Neuron (in vitro differentiated cells): ENCODE results near the gene SIGLEC15.

Source experiments
- H2AFZ ChIP-seq: one replicate; pipeline ENCODE4 v1.6.1; 2013; ENCODE audit warnings: low read depth, mild to moderate bottlenecking, inconsistent platforms, low read length, moderate library complexity
- H3K27me3 ChIP-seq: one replicate; pipeline ENCODE4 v1.6.1; 2013; ENCODE audit warnings: low read length; ENCODE audit not compliant: insufficient read depth
- H3K36me3 ChIP-seq: one replicate; pipeline ENCODE4 v1.6.1; 2013; ENCODE audit warnings: low read length; ENCODE audit not compliant: insufficient read depth
- H3K4me1 ChIP-seq: one replicate; pipeline ENCODE4 v1.6.1; 2013; ENCODE audit warnings: low read length; ENCODE audit not compliant: insufficient read depth
- H3K4me3 ChIP-seq: 2 replicates; pipeline ENCODE4 v1.5.1; 2013; ENCODE audit warnings: mild to moderate bottlenecking, low read length, moderate library complexity
- H3K9me3 ChIP-seq: one replicate; pipeline ENCODE4 v1.6.1; 2013; ENCODE audit warnings: low read length

Gene SIGLEC15

GRCh38 chr18:45825258-45826044 is at the start of gene SIGLEC15:
Gene SIGLEC15 (plus strand): TSS chr18:45825675. CDS start chr18:45825729, 54 bp downstream.
- Histone ChIP-seq H2AFZ (no peak within 1 kb of the TSS), H3K9me3 (no peaks in the 10 kb centered on the region), H3K4me1 (peaks cover 11% of the 10 kb centered on the region), H3K4me3 (no peak within 1 kb of the TSS), H3K36me3 (no peaks in the 10 kb centered on the region), H3K27me3 (no peaks in the 10 kb centered on the region)

GRCh38 chr18:45775743-45776142 is 49.7 kb upstream of the SIGLEC15 start:
- Histone ChIP-seq H3K4me1 (no peaks in the 10 kb centered on the region), H3K27me3 (no peaks in the 10 kb centered on the region), H3K9me3 (no peaks in the 10 kb centered on the region), H3K36me3 (no peaks in the 10 kb centered on the region), H2AFZ (no peak overlapping the region), H3K4me3 (no peak overlapping the region)

GRCh38 chr18:45777393-45777792 is 48.1 kb upstream of the SIGLEC15 start:
- Histone ChIP-seq H3K4me3 (no peak overlapping the region), H3K9me3 (no peaks in the 10 kb centered on the region), H3K27me3 (no peaks in the 10 kb centered on the region), H2AFZ (no peak overlapping the region), H3K36me3 (no peaks in the 10 kb centered on the region), H3K4me1 (no peaks in the 10 kb centered on the region)

GRCh38 chr18:45780568-45780967 is 44.9 kb upstream of the SIGLEC15 start:
- H3K4me1 ChIP-seq, result no peaks in the 10 kb centered on the region
- H3K9me3 ChIP-seq, result no peaks in the 10 kb centered on the region
- H3K27me3 ChIP-seq, result no peaks in the 10 kb centered on the region
- no peak overlapping the region for H3K4me3 ChIP-seq
- no peaks in the 10 kb centered on the region for H3K36me3 ChIP-seq
- no peak overlapping the region for H2AFZ ChIP-seq

GRCh38 chr18:45782662-45783061 is 42.8 kb upstream of the SIGLEC15 start:
- Histone ChIP-seq H3K27me3 (no peaks in the 10 kb centered on the region), H3K36me3 (no peaks in the 10 kb centered on the region), H2AFZ (no peak overlapping the region), H3K9me3 (no peaks in the 10 kb centered on the region), H3K4me1 (no peaks in the 10 kb centered on the region), H3K4me3 (no peak overlapping the region)

- Histone ChIP-seq H3K36me3 (no peaks in the 10 kb centered on the region), H3K9me3 (no peaks in the 10 kb centered on the region), H3K27me3 (no peaks in the 10 kb centered on the region), H3K4me3 (no peak overlapping the region), H2AFZ (no peak overlapping the region), H3K4me1 (no peaks in the 10 kb centered on the region)
These were observed 42.1 kb upstream of the SIGLEC15 start for GRCh38 chr18:45783097-45784075.

- Histone ChIP-seq H3K9me3 (no peaks in the 10 kb centered on the region), H2AFZ (no peak overlapping the region), H3K4me3 (no peak overlapping the region), H3K36me3 (no peaks in the 10 kb centered on the region), H3K27me3 (no peaks in the 10 kb centered on the region), H3K4me1 (no peaks in the 10 kb centered on the region)
These were observed 40.3 kb upstream of the SIGLEC15 start for GRCh38 chr18:45785134-45785533.

- Histone ChIP-seq H3K4me3 (no peak overlapping the region), H3K4me1 (no peaks in the 10 kb centered on the region), H3K36me3 (no peaks in the 10 kb centered on the region), H3K27me3 (no peaks in the 10 kb centered on the region), H3K9me3 (no peaks in the 10 kb centered on the region), H2AFZ (no peak overlapping the region)
These were observed 38.5 kb upstream of the SIGLEC15 start for GRCh38 chr18:45786941-45787340.

GRCh38 chr18:45787346-45787745 is 38.1 kb upstream of the SIGLEC15 start:
- H3K4me1 ChIP-seq, result no peaks in the 10 kb centered on the region
- no peak overlapping the region for H3K4me3 ChIP-seq
- H3K9me3 ChIP-seq, result no peaks in the 10 kb centered on the region
- no peak overlapping the region for H2AFZ ChIP-seq
- H3K27me3 ChIP-seq, result no peaks in the 10 kb centered on the region
- H3K36me3 ChIP-seq, result no peaks in the 10 kb centered on the region

- Histone ChIP-seq H3K4me3 (no peak overlapping the region), H3K9me3 (no peaks in the 10 kb centered on the region), H3K4me1 (no peaks in the 10 kb centered on the region)
These were observed 36.6 kb upstream of the SIGLEC15 start for GRCh38 chr18:45788861-45789260.

GRCh38 chr18:45792506-45793263 is 32.8 kb upstream of the SIGLEC15 start:
- H3K4me3 ChIP-seq, result no peak overlapping the region
- no peak overlapping the region for H2AFZ ChIP-seq
- no peaks in the 10 kb centered on the region for H3K4me1 ChIP-seq
- H3K9me3 ChIP-seq, result no peaks in the 10 kb centered on the region
- H3K27me3 ChIP-seq, result no peaks in the 10 kb centered on the region
- H3K36me3 ChIP-seq, result no peaks in the 10 kb centered on the region

More at GRCh38 chr18:45788861-45789260, 36.6 kb upstream of the SIGLEC15 start:
- no peaks in the 10 kb centered on the region for H3K36me3 ChIP-seq
- no peaks in the 10 kb centered on the region for H3K27me3 ChIP-seq
- no peak overlapping the region for H2AFZ ChIP-seq

- no peak overlapping the region for H2AFZ ChIP-seq
- H3K4me1 ChIP-seq, result no peaks in the 10 kb centered on the region
- H3K27me3 ChIP-seq, result no peaks in the 10 kb centered on the region
- no peaks in the 10 kb centered on the region for H3K36me3 ChIP-seq
- no peak overlapping the region for H3K4me3 ChIP-seq
- no peaks in the 10 kb centered on the region for H3K9me3 ChIP-seq
These were observed 32.1 kb upstream of the SIGLEC15 start for GRCh38 chr18:45793264-45793965.
